Measurements from ENCODE around the gene NAT14. TPM values are rescaled to one million over a fixed set of nuclear protein-coding genes. Genes with fewer than 3 reads are reported as not detected.

The NAT14 gene
- polyA plus RNA-seq, 2 of the 4 experiments (the other 2 are of a cell fraction), result 16.8 to 50.3 TPM

GRCh38 chr19:55503502-55504251 lies 18.7 kb downstream of the NAT14 start (continued):
- TF ChIP-seq CTCF (IDR thresholded peaks at IDR 0.05), result peak; percentile 95
- TF ChIP-seq JUN (IDR thresholded peaks at IDR 0.05), result no peak
- no peak for TF ChIP-seq JUNB (IDR thresholded peaks at IDR 0.05)
- TF ChIP-seq HEYL (CRISPR knock-in tag; IDR thresholded peaks at IDR 0.05), result no peak
- TF ChIP-seq REST (IDR thresholded peaks at IDR 0.05), result no peak
- TF ChIP-seq RFX5 (IDR thresholded peaks at IDR 0.05), result peak; percentile 99
- TF ChIP-seq PHF8 (IDR thresholded peaks at IDR 0.05; ENCODE audit: borderline replicate concordance, low read depth), result no peak
- TF ChIP-seq EHF (CRISPR knock-in tag; IDR thresholded peaks at IDR 0.05), result no peak
- no peak for TF ChIP-seq ATOH8 (CRISPR knock-in tag; IDR thresholded peaks at IDR 0.05; ENCODE audit: low read depth)
- peak; percentile 93 to 94 for TF ChIP-seq RAD21 (conservative IDR thresholded peaks at IDR 0.05 in 1 of 2, IDR thresholded peaks at IDR 0.05 in 1 of 2)
- no peak for TF ChIP-seq EP300 (IDR thresholded peaks at IDR 0.05)
- TF ChIP-seq ZFP36 (IDR thresholded peaks at IDR 0.05; ENCODE audit: borderline replicate concordance, partially characterized antibody), result no peak
- peak; percentile 57 for TF ChIP-seq USF2 (IDR thresholded peaks at IDR 0.05)
- no peak for TF ChIP-seq KDM1A (IDR thresholded peaks at IDR 0.05; ENCODE audit: low read depth)
- no peak for TF ChIP-seq HOXB13 (CRISPR knock-in tag; IDR thresholded peaks at IDR 0.05; ENCODE audit: low read depth)
- no peak for TF ChIP-seq CEBPB (IDR thresholded peaks at IDR 0.05)
- peak; percentile 100 for TF ChIP-seq MAX (IDR thresholded peaks at IDR 0.05)
- TF ChIP-seq HMGXB4 (CRISPR knock-in tag; IDR thresholded peaks at IDR 0.05; ENCODE audit: borderline replicate concordance), result no peak
- peak; percentile 35; the same call in 1 of the 2 replicates for TF ChIP-seq TP53 (CRISPR knock-in tag; IDR thresholded peaks at IDR 0.05)
- TF ChIP-seq E2F6 (IDR thresholded peaks at IDR 0.05; ENCODE audit: borderline replicate concordance, low read depth), result peak; percentile 100
- TF ChIP-seq FOXS1 (CRISPR knock-in tag; IDR thresholded peaks at IDR 0.05), result no peak
- no peak for TF ChIP-seq MAZ (IDR thresholded peaks at IDR 0.05; ENCODE audit: borderline replicate concordance, low read depth, low read length)
- no peak for TF ChIP-seq CHD2 (IDR thresholded peaks at IDR 0.05; ENCODE audit: low read length, partially characterized antibody)
- TF ChIP-seq ZNF302 (CRISPR knock-in tag; IDR thresholded peaks at IDR 0.05), result no peak
